HL-60/S4 treated with retinoic acid at 250 ng/mL for 4 days and 3 days (cell line): ENCODE data around the gene PDGFRA.

Experiments used
- in situ Hi-C: fragments of 300-500 bp; cut with MboI; formaldehyde crosslinking; loops from 2 replicates; pipeline ENCODE4 v1.7.0; 2022; ENCODE audit warnings: low sequenced_read_pairs

Gene PDGFRA

GRCh38 chr4:54228961-54229501, at the start of gene PDGFRA:
TSS of gene PDGFRA (plus strand) at chr4:54229293. CDS start at chr4:54258769, 29,476 bp downstream.
- in situ Hi-C loops: no loop called here

GRCh38 chr4:54184581-54184980, 44.5 kb upstream of the PDGFRA start:
- in situ Hi-C loops: no loop called here

GRCh38 chr4:54185044-54185780, 43.9 kb upstream of the PDGFRA start:
- in situ Hi-C loops: no loop called here

- in situ Hi-C loops: no loop called here
These were observed 43.2 kb upstream of the PDGFRA start for GRCh38 chr4:54185866-54186265.

GRCh38 chr4:54186371-54186770, 42.7 kb upstream of the PDGFRA start:
- in situ Hi-C loops: no loop called here

- in situ Hi-C loops: no loop called here
These were observed 41.9 kb upstream of the PDGFRA start for GRCh38 chr4:54187148-54187547.

- in situ Hi-C loops: no loop called here
These were observed 40.0 kb upstream of the PDGFRA start for GRCh38 chr4:54189140-54189539.

- in situ Hi-C loops: no loop called here
These were observed 36.3 kb upstream of the PDGFRA start for GRCh38 chr4:54192811-54193210.

- in situ Hi-C loops: no loop called here
These were observed 31.2 kb upstream of the PDGFRA start for GRCh38 chr4:54197926-54198325.

- in situ Hi-C loops: loop anchor here (25.0 kb wide), 2 partner anchors 263 to 1013 kb away; no protein-coding TSS in a partner anchor
These were observed 29.2 kb upstream of the PDGFRA start for GRCh38 chr4:54199919-54200318.

- in situ Hi-C loops: loop anchor here (10.0 to 25.0 kb wide), 3 partner anchors 272 to 1835 kb away; no protein-coding TSS in a partner anchor
These were observed 19.5 kb upstream of the PDGFRA start for GRCh38 chr4:54209617-54210016.

- in situ Hi-C loops: loop anchor here (10.0 to 25.0 kb wide), 3 partner anchors 276 to 1838 kb away; no protein-coding TSS in a partner anchor
These were observed 16.1 kb upstream of the PDGFRA start for GRCh38 chr4:54213001-54213400.

- in situ Hi-C loops: loop anchor here (10.0 to 25.0 kb wide), 3 partner anchors 276 to 1839 kb away; no protein-coding TSS in a partner anchor
These were observed 15.3 kb upstream of the PDGFRA start for GRCh38 chr4:54213761-54214160.

- in situ Hi-C loops: loop anchor here (10.0 to 25.0 kb wide), 3 partner anchors 278 to 1841 kb away; no protein-coding TSS in a partner anchor
These were observed 13.6 kb upstream of the PDGFRA start for GRCh38 chr4:54215379-54216077.

- in situ Hi-C loops: loop anchor here (10.0 to 25.0 kb wide), 3 partner anchors 281 to 1843 kb away; no protein-coding TSS in a partner anchor
These were observed 11.2 kb upstream of the PDGFRA start for GRCh38 chr4:54217642-54218495.

- in situ Hi-C loops: loop anchor here (10.0 to 25.0 kb wide), 3 partner anchors 281 to 1844 kb away; no protein-coding TSS in a partner anchor
These were observed 10.4 kb upstream of the PDGFRA start for GRCh38 chr4:54218736-54219135.

- in situ Hi-C loops: loop anchor here (25.0 kb wide), 2 partner anchors 288 to 1038 kb away; no protein-coding TSS in a partner anchor
These were observed 4.0 kb upstream of the PDGFRA start for GRCh38 chr4:54224996-54225597.

GRCh38 chr4:54225598-54226403, 3.3 kb upstream of the PDGFRA start:
- in situ Hi-C loops: no loop called here
